Left ventricle myocardium inferior (tissue), 1 donor: ENCODE measurements around the gene PTPRO. TPM values are rescaled to one million over a fixed set of nuclear protein-coding genes. Genes with fewer than 3 reads are reported as not detected.

Experiments used
- DNase-seq: peaks from one replicate; pipeline ENCODE4 v3.0.0-alpha.2; 2020
- H3K27ac ChIP-seq: fragments of 200-600 bp; replicated peaks from 2 replicates; pipeline ENCODE4 v1.8.0; 2021
- H3K27me3 ChIP-seq: fragments of 200-600 bp; 2 replicates; pipeline ENCODE4 v1.8.0; 2021; ENCODE audit warnings: low read depth
- H3K36me3 ChIP-seq: fragments of 200-600 bp; 2 replicates; pipeline ENCODE4 v1.8.0; 2021
- H3K4me1 ChIP-seq: fragments of 200-600 bp; 2 replicates; pipeline ENCODE4 v1.8.0; 2021
- H3K4me3 ChIP-seq: fragments of 200-600 bp; 2 replicates; pipeline ENCODE4 v1.8.0; 2021; ENCODE audit warnings: mild to moderate bottlenecking, moderate library complexity
- H3K9me3 ChIP-seq: fragments of 200-600 bp; replicated peaks from 2 replicates; pipeline ENCODE4 v1.8.0; 2021
- CTCF ChIP-seq: fragments of 200-600 bp; IDR thresholded peaks from 2 replicates; pipeline ENCODE4 v1.8.0; 2021; ENCODE audit warnings: antibody characterized with exemption, mild to moderate bottlenecking, borderline replicate concordance
- intact Hi-C: fragments of 100-400 bp; cut with micrococcal nuclease; formaldehyde crosslinking; loops from one replicate; pipeline ENCODE4 v1.11.0; 2022
- total RNA-seq: library from RNA; stranded (reverse); fragmentation: NEBNext Ultra II Directional; extraction: Animal tissue kit (Norgen Biotek cat#: 25700); gene quantifications from one replicate; pipeline ENCODE4 v1.2.1, GENCODE V29; 2021
- donor health status: DM: no; HTN: yes; CAD: no; lungs with severe emphysema.

PTPRO gene
- total RNA-seq, 1 donor from 2014 or later: 0.82 TPM

GRCh38 chr12:15439459-15439858 is 117.2 kb downstream of the PTPRO start:
- Histone ChIP-seq H3K36me3 (no peaks in the 10 kb centered on the region), H3K9me3 (peaks cover 48% of the 10 kb centered on the region), H3K4me1 (no peaks in the 10 kb centered on the region), H3K27ac (no peak overlapping the region), H3K4me3 (no peak overlapping the region), H3K27me3 (no peaks in the 10 kb centered on the region)
- intact Hi-C loops: no loop called here
- no peak for DNase-seq
- no peak for TF ChIP-seq CTCF

- no peak for TF ChIP-seq CTCF
- intact Hi-C loops: no loop called here
- Histone ChIP-seq H3K4me3 (no peak overlapping the region), H3K27ac (no peak overlapping the region), H3K36me3 (no peaks in the 10 kb centered on the region), H3K9me3 (peaks cover 30% of the 10 kb centered on the region), H3K27me3 (no peaks in the 10 kb centered on the region), H3K4me1 (no peaks in the 10 kb centered on the region)
- no peak for DNase-seq
These were observed 120.7 kb downstream of the PTPRO start for GRCh38 chr12:15443050-15443449.

GRCh38 chr12:15443611-15444010 is 121.3 kb downstream of the PTPRO start:
- Histone ChIP-seq H3K27ac (no peak overlapping the region), H3K4me3 (no peak overlapping the region), H3K27me3 (no peaks in the 10 kb centered on the region), H3K9me3 (peaks cover 25% of the 10 kb centered on the region), H3K36me3 (no peaks in the 10 kb centered on the region), H3K4me1 (no peaks in the 10 kb centered on the region)
- no peak for DNase-seq
- intact Hi-C loops: no loop called here
- TF ChIP-seq CTCF: no peak

- Histone ChIP-seq H3K27ac (no peak overlapping the region), H3K4me1 (no peaks in the 10 kb centered on the region), H3K9me3 (peaks cover 16% of the 10 kb centered on the region), H3K27me3 (no peaks in the 10 kb centered on the region), H3K4me3 (no peak overlapping the region), H3K36me3 (no peaks in the 10 kb centered on the region)
- no peak for DNase-seq
- intact Hi-C loops: no loop called here
- no peak for TF ChIP-seq CTCF
These were observed 122.2 kb downstream of the PTPRO start for GRCh38 chr12:15444523-15444922.

GRCh38 chr12:15446807-15447206 is 124.5 kb downstream of the PTPRO start:
- DNase-seq: no peak
- Histone ChIP-seq H3K4me1 (no peaks in the 10 kb centered on the region), H3K9me3 (peaks cover 21% of the 10 kb centered on the region), H3K36me3 (no peaks in the 10 kb centered on the region), H3K4me3 (no peak overlapping the region), H3K27ac (no peak overlapping the region), H3K27me3 (no peaks in the 10 kb centered on the region)
- intact Hi-C loops: no loop called here
- no peak for TF ChIP-seq CTCF

GRCh38 chr12:15453613-15454012 is 131.3 kb downstream of the PTPRO start:
- Histone ChIP-seq H3K4me1 (no peaks in the 10 kb centered on the region), H3K9me3 (peaks cover 40% of the 10 kb centered on the region), H3K27me3 (no peaks in the 10 kb centered on the region), H3K4me3 (no peak overlapping the region), H3K36me3 (no peaks in the 10 kb centered on the region), H3K27ac (no peak overlapping the region)
- DNase-seq: no peak
- intact Hi-C loops: no loop called here
- TF ChIP-seq CTCF: no peak
